Uterus (tissue), 4 donors: ENCODE results near the gene CEP112. TPM values are rescaled to one million over a fixed set of nuclear protein-coding genes. Genes with fewer than 3 reads are reported as not detected.

ENCODE experiments used
- DNase-seq, 2 donors: peaks; one replicate each; pipeline ENCODE4 v3.0.0-alpha.2; 2019 to 2020
- H3K27ac ChIP-seq, 2 donors: fragments of 200-600 bp; sonication (generic); 1 replicate in 1 of 2; 2 replicates in 1 of 2; pipeline ENCODE4 v1.5.1; 2016 to 2018
- H3K27me3 ChIP-seq, 2 donors: fragments of 200-600 bp; sonication (generic); one replicate each; pipeline ENCODE4 v1.5.1; 2018 to 2019; ENCODE audit warnings: control low read depth in 1 of 2
- H3K36me3 ChIP-seq, 2 donors: fragments of 200-600 bp; sonication (generic); one replicate each; pipeline ENCODE4 v1.5.1; 2019; ENCODE audit warnings: control low read depth in 1 of 2
- H3K4me1 ChIP-seq, 2 donors: fragments of 200-600 bp; sonication (generic); one replicate each; pipeline ENCODE4 v1.5.1; 2018 to 2019; ENCODE audit warnings: control low read depth in 1 of 2
- H3K4me3 ChIP-seq, 2 donors: fragments of 200-600 bp; sonication (generic); 1 replicate in 1 of 2; 2 replicates in 1 of 2; pipeline ENCODE4 v1.5.1; 2018 to 2019; ENCODE audit warnings: mild to moderate bottlenecking in 1 of 2
- H3K9me3 ChIP-seq, 2 donors: fragments of 200-600 bp; sonication (generic); one replicate each; pipeline ENCODE4 v1.5.1; 2019; ENCODE audit warnings: control low read depth in 1 of 2
- POLR2A ChIP-seq, 2 donors: fragments of 450-650 bp; IDR thresholded peaks; one replicate each; pipeline ENCODE4 v1.6.1; 2016; ENCODE audit warnings: antibody characterized with exemption in 2 of 2, mild to moderate bottlenecking in 1 of 2, moderate library complexity in 1 of 2
- intact Hi-C: fragments of 100-400 bp; cut with DNase I; formaldehyde crosslinking; loops from one replicate; pipeline ENCODE4 v1.15.1; 2023; ENCODE audit warnings: low total_unique reads
- total RNA-seq, 4 donors: library from RNA; depleted of rRNA in 3 of 4; stranded (reverse); fragments of >200 nt in 3 of 4; gene quantifications; one replicate each; pipeline versions ENCODE4 v1.1.0 to v1.2.4, GENCODE V29; 2014 to 2023
- TF ChIP-seq, protein P1 (sequence below), 4 experiments: fragments of 200-600 bp in 2 of 4; fragments of 450-650 bp in 2 of 4; sonication (generic) in 2 of 4; IDR thresholded peaks; one replicate each; pipeline ENCODE4 v1.5.1; 2016 to 2019; ENCODE audit warnings: antibody characterized with exemption in 4 of 4, mild to moderate bottlenecking in 2 of 4, moderate library complexity in 1 of 4
- donor health status: DM: yes; HTN: yes; CAD: no.

CEP112 gene
- total RNA-seq, 4 donors from 2014 or later = 36.6 to 96.5 (median 52.4) TPM

DNA sequence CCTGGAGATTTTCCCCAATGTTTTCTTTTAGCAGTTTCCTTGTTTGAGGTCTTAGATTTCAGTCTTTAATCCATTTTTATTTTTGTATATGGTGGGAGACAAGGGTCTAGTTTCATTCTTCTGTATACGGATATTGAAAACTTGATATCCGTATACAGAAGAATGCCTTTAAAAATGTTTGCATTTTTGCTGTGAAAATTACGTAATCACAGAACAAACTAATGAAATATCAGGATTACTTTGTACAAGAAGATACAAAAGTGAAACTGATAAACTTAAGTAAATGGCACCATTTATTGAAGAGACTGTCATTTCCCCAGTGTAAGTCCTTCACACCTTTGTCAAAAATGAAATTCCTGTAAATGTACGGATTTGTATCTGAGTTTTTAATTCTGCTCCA lies 13.3 kb downstream of the CEP112 start:
- no peaks in the 10 kb centered on the region for H3K4me1 ChIP-seq
- no peaks in the 10 kb centered on the region for H3K9me3 ChIP-seq
- H3K4me3 ChIP-seq = no peak overlapping the region
- H3K27ac ChIP-seq = no peak overlapping the region
- DNase-seq = no peak
- no peak for TF ChIP-seq POLR2A (IDR thresholded peaks at IDR 0.05)
- TF ChIP-seq, protein P1, sequence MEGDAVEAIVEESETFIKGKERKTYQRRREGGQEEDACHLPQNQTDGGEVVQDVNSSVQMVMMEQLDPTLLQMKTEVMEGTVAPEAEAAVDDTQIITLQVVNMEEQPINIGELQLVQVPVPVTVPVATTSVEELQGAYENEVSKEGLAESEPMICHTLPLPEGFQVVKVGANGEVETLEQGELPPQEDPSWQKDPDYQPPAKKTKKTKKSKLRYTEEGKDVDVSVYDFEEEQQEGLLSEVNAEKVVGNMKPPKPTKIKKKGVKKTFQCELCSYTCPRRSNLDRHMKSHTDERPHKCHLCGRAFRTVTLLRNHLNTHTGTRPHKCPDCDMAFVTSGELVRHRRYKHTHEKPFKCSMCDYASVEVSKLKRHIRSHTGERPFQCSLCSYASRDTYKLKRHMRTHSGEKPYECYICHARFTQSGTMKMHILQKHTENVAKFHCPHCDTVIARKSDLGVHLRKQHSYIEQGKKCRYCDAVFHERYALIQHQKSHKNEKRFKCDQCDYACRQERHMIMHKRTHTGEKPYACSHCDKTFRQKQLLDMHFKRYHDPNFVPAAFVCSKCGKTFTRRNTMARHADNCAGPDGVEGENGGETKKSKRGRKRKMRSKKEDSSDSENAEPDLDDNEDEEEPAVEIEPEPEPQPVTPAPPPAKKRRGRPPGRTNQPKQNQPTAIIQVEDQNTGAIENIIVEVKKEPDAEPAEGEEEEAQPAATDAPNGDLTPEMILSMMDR (IDR thresholded peaks at IDR 0.05) = no peak
- intact Hi-C loops = no loop called here
- H3K27me3 ChIP-seq = no peaks in the 10 kb centered on the region
- no peaks in the 10 kb centered on the region for H3K36me3 ChIP-seq

DNA sequence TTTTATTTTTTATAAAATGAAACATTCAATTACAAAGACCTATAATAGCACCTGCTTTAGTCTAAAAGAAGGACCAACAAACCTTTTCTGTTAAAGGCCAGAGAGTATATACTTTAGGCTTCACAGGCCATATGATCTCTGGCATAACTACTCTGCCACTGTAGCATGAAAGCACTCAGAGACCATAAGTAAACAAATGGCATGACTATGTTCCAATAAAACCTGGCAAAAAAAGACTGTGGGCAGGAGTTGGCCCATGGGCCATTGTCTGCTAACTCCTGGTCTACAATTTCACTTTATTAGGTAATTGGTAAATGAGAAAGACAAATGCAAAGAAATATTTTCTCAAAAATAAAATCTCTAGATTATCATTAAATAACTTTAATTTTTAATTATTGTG lies 14.9 kb downstream of the CEP112 start:
- H3K27me3 ChIP-seq = no peaks in the 10 kb centered on the region
- no peaks in the 10 kb centered on the region for H3K4me1 ChIP-seq
- intact Hi-C loops = no loop called here
- no peak overlapping the region for H3K27ac ChIP-seq
- no peaks in the 10 kb centered on the region for H3K36me3 ChIP-seq
- DNase-seq = no peak
- H3K4me3 ChIP-seq = no peak overlapping the region
- no peaks in the 10 kb centered on the region for H3K9me3 ChIP-seq
- TF ChIP-seq, protein P1 (IDR thresholded peaks at IDR 0.05) = no peak
- no peak for TF ChIP-seq POLR2A (IDR thresholded peaks at IDR 0.05)

DNA sequence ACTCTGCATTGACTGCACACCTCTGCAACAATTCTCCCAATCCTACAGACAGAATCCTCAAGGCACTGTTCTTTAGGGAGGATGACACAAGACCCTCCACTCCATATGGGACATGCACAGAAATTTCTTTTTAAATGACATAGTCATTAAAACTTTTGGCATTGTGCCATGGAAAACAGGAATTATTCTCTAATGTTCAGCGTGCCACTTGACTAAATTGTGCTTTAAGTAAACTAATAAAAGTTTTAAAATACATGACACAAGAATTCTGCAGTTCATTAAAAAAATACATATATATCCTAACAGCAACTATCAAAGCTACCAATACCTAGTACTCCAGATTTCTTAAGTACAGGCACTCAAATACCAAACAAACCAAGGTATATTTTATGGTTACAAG lies 16.0 kb downstream of the CEP112 start:
- intact Hi-C loops = no loop called here
- no peak overlapping the region for H3K4me3 ChIP-seq
- no peak overlapping the region for H3K27ac ChIP-seq
- no peaks in the 10 kb centered on the region for H3K36me3 ChIP-seq
- H3K4me1 ChIP-seq = no peaks in the 10 kb centered on the region
- no peaks in the 10 kb centered on the region for H3K27me3 ChIP-seq
- DNase-seq = no peak
- no peak for TF ChIP-seq POLR2A (IDR thresholded peaks at IDR 0.05)
- TF ChIP-seq, protein P1 (IDR thresholded peaks at IDR 0.05) = no peak
- no peaks in the 10 kb centered on the region for H3K9me3 ChIP-seq

DNA sequence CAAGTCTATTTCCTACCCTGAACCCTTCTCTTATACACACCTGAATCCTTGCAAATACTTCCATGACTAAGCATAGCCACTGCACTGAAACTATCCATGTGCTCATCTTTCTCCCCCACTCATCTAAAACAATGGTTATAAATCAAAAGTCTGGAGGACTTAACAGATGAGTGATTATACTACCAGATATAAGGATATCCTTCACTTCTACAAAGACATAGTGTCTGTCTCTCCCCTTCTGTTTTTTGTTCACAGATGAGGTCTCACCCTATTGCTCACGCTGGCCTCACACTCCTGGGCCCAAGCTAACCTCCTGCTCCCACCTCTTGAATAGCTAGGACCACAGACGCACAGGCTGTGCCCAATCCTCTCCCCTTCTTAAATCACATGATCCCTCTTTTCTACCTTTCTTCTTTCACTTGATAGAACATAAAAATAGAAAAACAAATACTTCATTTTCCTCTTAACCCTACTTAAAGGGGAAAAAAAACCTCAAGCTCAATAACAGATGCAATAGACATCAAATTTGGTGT lies 19.2 kb downstream of the CEP112 start:
- intact Hi-C loops = no loop called here
- no peak for DNase-seq
- Histone ChIP-seq H3K9me3 (no peaks in the 10 kb centered on the region), H3K36me3 (no peaks in the 10 kb centered on the region), H3K4me1 (no peaks in the 10 kb centered on the region), H3K27me3 (no peaks in the 10 kb centered on the region), H3K27ac (no peak overlapping the region), H3K4me3 (no peak overlapping the region)
- TF ChIP-seq POLR2A (IDR thresholded peaks at IDR 0.05) = no peak
- TF ChIP-seq, protein P1 (IDR thresholded peaks at IDR 0.05) = no peak

DNA sequence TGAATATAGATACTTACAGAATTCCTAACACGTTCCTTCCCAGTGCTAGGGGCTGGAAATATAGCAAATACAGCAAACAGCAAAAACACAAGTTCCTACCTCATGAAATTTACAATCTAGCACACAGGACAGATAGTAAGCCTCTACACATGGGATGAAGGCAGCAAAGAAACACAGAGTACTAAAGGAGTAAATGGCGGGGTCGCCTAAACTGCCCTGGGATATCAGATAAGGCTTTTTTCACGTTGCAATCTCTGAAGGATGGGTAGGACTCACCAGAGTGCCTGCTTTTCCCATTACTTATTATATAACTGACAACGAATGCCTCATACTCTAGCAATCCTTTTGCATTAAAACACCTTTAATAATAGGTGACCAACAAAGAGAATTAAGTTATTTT lies 19.8 kb downstream of the CEP112 start:
- H3K36me3 ChIP-seq = no peaks in the 10 kb centered on the region
- no peak overlapping the region for H3K27ac ChIP-seq
- H3K4me3 ChIP-seq = no peak overlapping the region
- no peaks in the 10 kb centered on the region for H3K9me3 ChIP-seq
- DNase-seq = no peak
- intact Hi-C loops = no loop called here
- no peak for TF ChIP-seq POLR2A (IDR thresholded peaks at IDR 0.05)
- TF ChIP-seq, protein P1 (IDR thresholded peaks at IDR 0.05) = no peak
- H3K4me1 ChIP-seq = no peaks in the 10 kb centered on the region
- no peaks in the 10 kb centered on the region for H3K27me3 ChIP-seq
